CD14-positive monocyte (primary cell): Measurements from ENCODE around the gene SPX. TPM values are rescaled to one million over a fixed set of nuclear protein-coding genes. Genes with fewer than 3 reads are reported as not detected.

Source experiments
- DNase-seq, 3 donors: peaks; one replicate each; pipeline ENCODE4 v3.0.0-alpha.2; 2011 to 2022
- H2AFZ ChIP-seq: 2 replicates; pipeline ENCODE4 v1.6.0; 2012; ENCODE audit warnings: mild to moderate bottlenecking, low read depth, low read length, inconsistent platforms; ENCODE audit not compliant: insufficient read depth, poor library complexity, severe bottlenecking
- H3K27ac ChIP-seq, 2 donors: 1 replicate in 1 of 2; 2 replicates in 1 of 2; pipeline ENCODE4 v1.5.1; 2012 to 2013; ENCODE audit warnings: low read length in 2 of 2, control low read depth in 1 of 2, inconsistent platforms in 1 of 2, low read depth in 1 of 2, mild to moderate bottlenecking in 1 of 2
- H3K27me3 ChIP-seq, 2 donors: one replicate each; pipeline versions ENCODE4 v1.6.0 to v1.6.1; 2011 to 2013; ENCODE audit warnings: low read length in 2 of 2; ENCODE audit not compliant: control insufficient read depth in 2 of 2, insufficient read depth in 2 of 2
- H3K36me3 ChIP-seq, 2 donors: replicated peaks in 1 of 2; 1 replicate in 1 of 2; 2 replicates in 1 of 2; pipeline versions ENCODE4 v1.5.1 to v1.6.1; 2012 to 2013; ENCODE audit warnings: low read length in 2 of 2, control low read depth in 1 of 2, inconsistent platforms in 1 of 2, mild to moderate bottlenecking in 1 of 2; ENCODE audit not compliant: insufficient read depth in 2 of 2, control insufficient read depth in 1 of 2
- H3K4me1 ChIP-seq, 2 donors: 1 replicate in 1 of 2; 2 replicates in 1 of 2; pipeline versions ENCODE4 v1.5.1 to v1.6.1; 2012 to 2013; ENCODE audit warnings: low read length in 2 of 2, control low read depth in 1 of 2, inconsistent platforms in 1 of 2, mild to moderate bottlenecking in 1 of 2, moderate library complexity in 1 of 2; ENCODE audit not compliant: insufficient read depth in 2 of 2, control insufficient read depth in 1 of 2
- H3K4me2 ChIP-seq: replicated peaks from 2 replicates; pipeline ENCODE3; 2012; ENCODE audit warnings: low read length, moderate library complexity, mild to moderate bottlenecking; ENCODE audit not compliant: poor library complexity, severe bottlenecking; ENCODE audit errors: extremely low read depth
- H3K4me3 ChIP-seq, 3 experiments: fragments of 200-600 bp in 1 of 3; sonication (generic) in 1 of 3; replicated peaks in 1 of 3; 1 replicate in 2 of 3; 2 replicates in 1 of 3; pipeline ENCODE4 v1.5.1; 2011 to 2013; ENCODE audit warnings: low read length in 3 of 3, mild to moderate bottlenecking in 3 of 3, control low read depth in 2 of 3, low read depth in 2 of 3, inconsistent platforms in 1 of 3, moderate library complexity in 1 of 3
- H3K79me2 ChIP-seq: 2 replicates; pipeline ENCODE4 v1.6.0; 2012; ENCODE audit warnings: mild to moderate bottlenecking, control low read depth, inconsistent platforms, low read length, moderate library complexity; ENCODE audit not compliant: insufficient read depth
- H3K9ac ChIP-seq: 2 replicates; pipeline ENCODE4 v1.6.0; 2017; ENCODE audit warnings: low read length, mild to moderate bottlenecking; ENCODE audit not compliant: insufficient read depth, poor library complexity, severe bottlenecking
- H3K9me3 ChIP-seq, 2 donors: replicated peaks in 1 of 2; 1 replicate in 1 of 2; 2 replicates in 1 of 2; pipeline versions ENCODE4 v1.5.1 to v1.6.1; 2012 to 2013; ENCODE audit warnings: low read length in 2 of 2, control low read depth in 1 of 2; ENCODE audit not compliant: control insufficient read depth in 1 of 2, insufficient read depth in 1 of 2
- H4K20me1 ChIP-seq: 2 replicates; pipeline ENCODE4 v1.6.0; 2012; ENCODE audit warnings: mild to moderate bottlenecking, low read length, control low read depth, moderate library complexity; ENCODE audit not compliant: insufficient read depth
- H3K27ac Mint-ChIP-seq, 7 donors: one replicate each; pipeline ENCODE4 v1.8.0; 2020; ENCODE audit warnings: mild to moderate bottlenecking in 7 of 7, mixed read lengths in 7 of 7, moderate library complexity in 6 of 7, inconsistent platforms in 2 of 7
- H3K27me3 Mint-ChIP-seq, 3 donors: one replicate each; pipeline ENCODE4 v1.8.0; 2021 to 2022; ENCODE audit warnings: low read depth in 3 of 3, mild to moderate bottlenecking in 3 of 3, mixed read lengths in 3 of 3, moderate library complexity in 3 of 3, inconsistent platforms in 1 of 3
- H3K36me3 Mint-ChIP-seq, 2 donors: one replicate each; pipeline ENCODE4 v1.8.0; 2020; ENCODE audit warnings: mixed read lengths in 2 of 2, inconsistent platforms in 1 of 2, mild to moderate bottlenecking in 1 of 2
- H3K4me1 Mint-ChIP-seq: one replicate; pipeline ENCODE4 v1.8.0; 2020; ENCODE audit warnings: mild to moderate bottlenecking, mixed read lengths
- H3K4me3 Mint-ChIP-seq, 2 donors: one replicate each; pipeline ENCODE4 v1.8.0; 2020; ENCODE audit warnings: mild to moderate bottlenecking in 2 of 2, mixed read lengths in 2 of 2, moderate library complexity in 1 of 2
- H3K9me3 Mint-ChIP-seq, 7 donors: one replicate each; pipeline ENCODE4 v1.8.0; 2020 to 2022; ENCODE audit warnings: mixed read lengths in 7 of 7, mild to moderate bottlenecking in 6 of 7, moderate library complexity in 6 of 7, inconsistent platforms in 2 of 7
- WGBS: methylation state at CpG from one replicate; pipeline ENCODE4 v1.1.5; 2013; ENCODE audit warnings: missing lambda C conversion rate; ENCODE audit not compliant: insufficient coverage; 5-methylcytosine and 5-hydroxymethylcytosine counted together
- intact Hi-C, 2 donors: fragments of 100-400 bp; cut with micrococcal nuclease; formaldehyde crosslinking; loops; one replicate each; pipeline versions ENCODE4 v1.15.0 to v1.15.1; 2023
- polyA plus RNA-seq, 3 donors: library from polyadenylated mRNA; depleted of rRNA in 1 of 3; unstranded in 2 of 3; stranded (reverse) in 1 of 3; fragments of 300-500 nt in 2 of 3; fragments of >200 nt in 1 of 3; fragmentation: Illumina TruSeq in 2 of 3; gene quantifications; 1 replicate in 2 of 3; 2 replicates in 1 of 3; pipeline ENCODE4 v1.2.3, GENCODE V29; 2012 to 2021
- TF ChIP-seq, protein P1 (sequence below): fragments of 200-600 bp; IDR thresholded peaks from one replicate; pipeline ENCODE4 v1.8.0; 2022; ENCODE audit warnings: antibody characterized with exemption, mild to moderate bottlenecking

SPX gene
- polyA plus RNA-seq, 3 donors: 0.21 TPM; not detected in 2

DNA sequence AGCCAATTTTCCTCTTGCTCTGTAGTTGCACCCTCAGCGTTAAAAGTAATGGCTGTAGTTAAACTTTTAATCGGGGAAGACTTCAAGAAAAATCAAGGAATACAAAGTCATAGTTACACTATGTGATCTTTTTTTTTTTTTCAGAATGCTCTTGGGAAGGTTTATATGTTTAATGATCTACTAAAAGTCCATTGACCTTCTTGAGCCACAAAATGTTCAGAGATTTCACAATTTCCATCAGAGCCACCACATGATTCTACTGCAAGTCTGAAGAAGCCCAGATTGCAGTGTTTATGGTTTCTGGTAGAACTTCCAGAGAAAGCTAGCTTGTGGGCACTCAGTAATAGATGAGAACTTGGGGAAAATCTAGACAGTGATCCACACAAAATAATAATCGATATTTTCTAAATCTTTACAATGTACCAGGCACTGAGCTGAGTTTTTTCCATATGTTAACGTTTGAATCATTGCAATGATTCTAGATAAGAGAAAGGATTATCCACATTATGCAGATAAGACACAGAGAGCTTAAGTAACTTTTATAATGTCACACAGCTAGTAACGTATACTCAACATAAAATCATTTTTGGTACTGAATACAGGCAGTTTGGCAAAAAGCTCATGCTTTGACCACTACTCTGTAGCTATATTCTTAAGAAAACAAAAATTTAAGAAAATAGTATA lies 40.3 kb downstream of the SPX start:
- H3K27ac Mint-ChIP-seq: no peak overlapping the region
- Histone ChIP-seq H3K36me3 (no peaks in the 10 kb centered on the region), H2AFZ (no peak overlapping the region), H3K27me3 (no peaks in the 10 kb centered on the region), H3K9ac (no peak overlapping the region), H3K79me2 (no peaks in the 10 kb centered on the region), H3K27ac (no peak overlapping the region), H3K4me1 (no peaks in the 10 kb centered on the region), H3K4me2 (no peak overlapping the region), H4K20me1 (no peaks in the 10 kb centered on the region), H3K4me3 (no peak overlapping the region), H3K9me3 (no peaks in the 10 kb centered on the region)
- H3K36me3 Mint-ChIP-seq: no peaks in the 10 kb centered on the region
- TF ChIP-seq, protein P1, sequence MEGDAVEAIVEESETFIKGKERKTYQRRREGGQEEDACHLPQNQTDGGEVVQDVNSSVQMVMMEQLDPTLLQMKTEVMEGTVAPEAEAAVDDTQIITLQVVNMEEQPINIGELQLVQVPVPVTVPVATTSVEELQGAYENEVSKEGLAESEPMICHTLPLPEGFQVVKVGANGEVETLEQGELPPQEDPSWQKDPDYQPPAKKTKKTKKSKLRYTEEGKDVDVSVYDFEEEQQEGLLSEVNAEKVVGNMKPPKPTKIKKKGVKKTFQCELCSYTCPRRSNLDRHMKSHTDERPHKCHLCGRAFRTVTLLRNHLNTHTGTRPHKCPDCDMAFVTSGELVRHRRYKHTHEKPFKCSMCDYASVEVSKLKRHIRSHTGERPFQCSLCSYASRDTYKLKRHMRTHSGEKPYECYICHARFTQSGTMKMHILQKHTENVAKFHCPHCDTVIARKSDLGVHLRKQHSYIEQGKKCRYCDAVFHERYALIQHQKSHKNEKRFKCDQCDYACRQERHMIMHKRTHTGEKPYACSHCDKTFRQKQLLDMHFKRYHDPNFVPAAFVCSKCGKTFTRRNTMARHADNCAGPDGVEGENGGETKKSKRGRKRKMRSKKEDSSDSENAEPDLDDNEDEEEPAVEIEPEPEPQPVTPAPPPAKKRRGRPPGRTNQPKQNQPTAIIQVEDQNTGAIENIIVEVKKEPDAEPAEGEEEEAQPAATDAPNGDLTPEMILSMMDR: no peak
- H3K4me1 Mint-ChIP-seq: no peaks in the 10 kb centered on the region
- DNase-seq: no peak
- H3K27me3 Mint-ChIP-seq: peaks cover 0 to 2% (median 0%) of the 10 kb centered on the region in 3 donors
- no CpG with 5 or more reads among the region's 5 CpGs for WGBS
- no peak overlapping the region for H3K4me3 Mint-ChIP-seq
- H3K9me3 Mint-ChIP-seq: peaks cover 0 to 3% (median 0%) of the 10 kb centered on the region in 7 donors
- intact Hi-C loops: no loop called here

DNA sequence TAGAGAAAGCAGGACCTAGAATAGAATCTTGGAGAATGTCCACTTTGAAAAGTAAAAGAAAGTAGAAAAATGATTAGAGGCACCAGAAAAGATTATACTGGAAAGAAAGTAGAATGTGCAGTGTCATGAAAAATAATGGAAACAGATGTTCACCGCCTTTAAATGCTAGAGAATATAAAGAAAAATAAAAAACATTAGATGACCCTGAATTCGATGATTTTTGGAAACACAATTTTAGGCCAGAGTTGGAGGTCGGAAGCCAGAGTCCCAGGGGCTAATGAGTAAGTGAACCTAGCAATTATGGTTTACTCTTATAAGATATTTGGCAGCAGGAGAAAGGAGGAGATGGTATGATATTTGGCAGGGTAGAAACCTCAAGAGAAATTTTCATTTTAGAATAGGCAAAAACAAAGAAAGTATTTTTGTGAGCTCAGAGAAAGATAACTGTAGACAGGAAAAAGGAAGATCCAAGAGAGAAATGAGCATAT lies 40.9 kb downstream of the SPX start:
- Histone ChIP-seq H3K79me2 (no peaks in the 10 kb centered on the region), H3K27ac (no peak overlapping the region), H4K20me1 (no peaks in the 10 kb centered on the region), H3K4me1 (no peaks in the 10 kb centered on the region), H3K4me2 (no peak overlapping the region), H3K9ac (no peak overlapping the region), H3K27me3 (no peaks in the 10 kb centered on the region), H3K36me3 (no peaks in the 10 kb centered on the region), H3K4me3 (no peak overlapping the region), H3K9me3 (no peaks in the 10 kb centered on the region), H2AFZ (no peak overlapping the region)
- Mint-ChIP-seq H3K9me3 (peaks cover 0 to 3% (median 0%) of the 10 kb centered on the region in 7 donors), H3K27me3 (peaks cover 0 to 2% (median 0%) of the 10 kb centered on the region in 3 donors), H3K36me3 (no peaks in the 10 kb centered on the region), H3K27ac (no peak overlapping the region), H3K4me3 (no peak overlapping the region), H3K4me1 (no peaks in the 10 kb centered on the region)
- 100% methylated on average over 2 of the region's 3 CpGs for WGBS
- no peak for DNase-seq
- intact Hi-C loops: no loop called here
- TF ChIP-seq, protein P1: no peak
